Transverse colon (tissue), 4 donors: Measurements from ENCODE around the gene CCDC201. TPM values are rescaled to one million over a fixed set of nuclear protein-coding genes. Genes with fewer than 3 reads are reported as not detected.

ENCODE experiments used
- DNase-seq: peaks from one replicate; pipeline ENCODE4 v3.0.0-alpha.2; 2019
- H3K27ac ChIP-seq, 4 donors: fragments of 200-600 bp; sonication (generic); 2 replicates each; pipeline ENCODE4 v1.5.1; 2016 to 2018; ENCODE audit warnings: inconsistent platforms in 4 of 4
- H3K27me3 ChIP-seq: fragments of 200-600 bp; sonication (generic); 2 replicates; pipeline ENCODE4 v1.5.1; 2017; ENCODE audit warnings: inconsistent platforms
- H3K36me3 ChIP-seq, 4 donors: fragments of 200-600 bp; sonication (generic); 2 replicates each; pipeline ENCODE4 v1.5.1; 2017 to 2019; ENCODE audit warnings: inconsistent platforms in 4 of 4
- H3K4me1 ChIP-seq, 4 donors: fragments of 200-600 bp; sonication (generic); 2 replicates each; pipeline ENCODE4 v1.5.1; 2017 to 2020; ENCODE audit warnings: inconsistent platforms in 4 of 4
- H3K4me3 ChIP-seq, 4 donors: fragments of 200-600 bp; sonication (generic); 1 replicate in 1 of 4; 2 replicates in 3 of 4; pipeline versions ENCODE4 v1.5.1 to v1.6.1; 2017 to 2019; ENCODE audit warnings: inconsistent platforms in 4 of 4
- H3K9me3 ChIP-seq, 2 donors: fragments of 200-600 bp; sonication (generic); 2 replicates each; pipeline ENCODE4 v1.5.1; 2017 to 2019; ENCODE audit warnings: inconsistent platforms in 2 of 2
- EP300 ChIP-seq: sonication (generic); formaldehyde crosslinking; IDR thresholded peaks from one replicate; pipeline ENCODE4 v1.6.1; 2017; ENCODE audit warnings: antibody characterized with exemption, low read depth
- POLR2A ChIP-seq: fragments of 450-650 bp; IDR thresholded peaks from one replicate; pipeline ENCODE4 v1.6.1; 2016; ENCODE audit warnings: antibody characterized with exemption, mild to moderate bottlenecking, moderate library complexity
- POLR2AphosphoS5 ChIP-seq, 3 donors: sonication (generic); formaldehyde crosslinking; IDR thresholded peaks; one replicate each; pipeline ENCODE4 v1.6.1; 2016; ENCODE audit warnings: antibody characterized with exemption in 3 of 3
- WGBS, 2 donors: methylation state at CpG; one replicate each; pipeline ENCODE4 v1.1.5; 2018; ENCODE audit warnings: low coverage in 1 of 2; 5-methylcytosine and 5-hydroxymethylcytosine counted together
- in situ Hi-C, 4 donors: fragments of 200-750 bp; cut with MboI; loops; one replicate each; pipeline versions ENCODE4 v1.15.0 to v1.15.1; 2017; ENCODE audit warnings: low sequenced_read_pairs in 3 of 4, low pct_ligation_motif_present in 1 of 4, low pct_unique_long_range_greater_than_20kb in 1 of 4
- intact Hi-C: fragments of 100-400 bp; cut with DNase I; formaldehyde crosslinking; loops from one replicate; pipeline ENCODE4 v1.15.1; 2023; ENCODE audit warnings: low total_unique reads
- total RNA-seq, 4 donors: library from RNA; depleted of rRNA; stranded (reverse); fragments of >200 nt; gene quantifications; one replicate each; pipeline ENCODE4 v1.1.0, GENCODE V29; 2016
- TF ChIP-seq, protein P1 (sequence below), 5 experiments: fragments of 200-600 bp in 3 of 5; fragments of 450-650 bp in 2 of 5; sonication (generic) in 3 of 5; IDR thresholded peaks; 1 replicate in 2 of 5; 2 replicates in 3 of 5; pipeline ENCODE4 v1.5.1; 2016 to 2017; ENCODE audit warnings: antibody characterized with exemption in 5 of 5, inconsistent platforms in 3 of 5, mild to moderate bottlenecking in 2 of 5, moderate library complexity in 1 of 5

Gene CCDC201
- total RNA-seq, 4 donors from 2014 or later, result not detected

DNA sequence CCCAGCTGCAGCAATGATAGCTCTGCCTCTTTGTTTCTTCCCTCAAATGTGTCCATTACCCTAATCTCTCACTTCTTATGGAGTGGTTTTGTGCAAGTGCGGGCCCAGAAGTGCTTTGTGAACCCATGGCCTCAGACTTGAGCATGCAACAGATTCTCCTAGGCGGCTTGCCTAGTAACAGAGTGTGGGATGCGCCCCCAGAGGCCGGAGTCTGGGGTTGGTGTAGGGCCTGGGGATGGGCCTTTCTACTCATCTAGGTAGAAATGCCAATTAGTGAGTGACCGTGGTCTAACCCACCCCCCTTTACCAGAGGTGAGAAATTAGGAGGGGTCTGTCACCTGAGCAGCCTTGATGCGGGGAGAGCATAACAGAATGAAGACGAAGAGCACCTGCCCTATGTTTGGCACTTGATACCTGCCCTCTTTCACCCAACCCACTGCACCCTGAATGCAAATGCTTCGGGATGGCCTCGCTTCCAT, 8.4 kb upstream of the CCDC201 start:
- in situ Hi-C loops, result no loop called here
- DNase-seq, result no peak
- intact Hi-C loops, result no loop called here
- WGBS, 2 donors, result 86 to 92% methylated on average over 5 to 9 of the region's 9 CpGs
- H3K9me3 ChIP-seq, result no peaks in the 10 kb centered on the region
- peaks cover under 1% of the 10 kb centered on the region for H3K27me3 ChIP-seq
- H3K36me3 ChIP-seq, result no peaks in the 10 kb centered on the region
- TF ChIP-seq, protein P1, sequence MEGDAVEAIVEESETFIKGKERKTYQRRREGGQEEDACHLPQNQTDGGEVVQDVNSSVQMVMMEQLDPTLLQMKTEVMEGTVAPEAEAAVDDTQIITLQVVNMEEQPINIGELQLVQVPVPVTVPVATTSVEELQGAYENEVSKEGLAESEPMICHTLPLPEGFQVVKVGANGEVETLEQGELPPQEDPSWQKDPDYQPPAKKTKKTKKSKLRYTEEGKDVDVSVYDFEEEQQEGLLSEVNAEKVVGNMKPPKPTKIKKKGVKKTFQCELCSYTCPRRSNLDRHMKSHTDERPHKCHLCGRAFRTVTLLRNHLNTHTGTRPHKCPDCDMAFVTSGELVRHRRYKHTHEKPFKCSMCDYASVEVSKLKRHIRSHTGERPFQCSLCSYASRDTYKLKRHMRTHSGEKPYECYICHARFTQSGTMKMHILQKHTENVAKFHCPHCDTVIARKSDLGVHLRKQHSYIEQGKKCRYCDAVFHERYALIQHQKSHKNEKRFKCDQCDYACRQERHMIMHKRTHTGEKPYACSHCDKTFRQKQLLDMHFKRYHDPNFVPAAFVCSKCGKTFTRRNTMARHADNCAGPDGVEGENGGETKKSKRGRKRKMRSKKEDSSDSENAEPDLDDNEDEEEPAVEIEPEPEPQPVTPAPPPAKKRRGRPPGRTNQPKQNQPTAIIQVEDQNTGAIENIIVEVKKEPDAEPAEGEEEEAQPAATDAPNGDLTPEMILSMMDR (IDR thresholded peaks at IDR 0.05), result no peak
- TF ChIP-seq POLR2AphosphoS5 (IDR thresholded peaks at IDR 0.05), result no peak
- no peak for TF ChIP-seq POLR2A
- TF ChIP-seq EP300, result no peak
- no peaks in the 10 kb centered on the region for H3K4me1 ChIP-seq
- no peak overlapping the region for H3K27ac ChIP-seq
- no peak overlapping the region for H3K4me3 ChIP-seq

DNA sequence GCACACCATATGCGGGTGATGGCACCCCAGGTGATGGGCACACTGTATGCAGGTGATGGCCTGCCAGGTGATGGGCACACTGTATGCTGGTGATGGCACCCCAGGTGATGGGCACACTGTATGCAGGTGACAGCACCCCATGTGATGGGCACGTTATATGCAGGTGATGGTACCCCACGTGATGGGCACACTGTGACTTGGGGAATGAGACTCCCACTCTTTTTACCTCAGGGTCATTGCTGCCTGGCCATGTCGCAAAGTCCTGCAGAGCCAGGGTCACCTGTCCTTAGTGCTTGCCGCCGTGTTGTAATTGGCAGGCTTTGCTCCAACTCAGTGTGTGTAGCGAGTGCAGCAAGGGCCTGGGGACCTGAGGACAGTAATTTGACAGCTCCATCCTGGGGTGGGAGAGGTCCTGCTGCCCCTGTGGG, 7.6 kb upstream of the CCDC201 start:
- DNase-seq, result no peak
- H3K4me1 ChIP-seq, result no peaks in the 10 kb centered on the region
- H3K9me3 ChIP-seq, result no peaks in the 10 kb centered on the region
- no peak overlapping the region for H3K27ac ChIP-seq
- TF ChIP-seq POLR2AphosphoS5 (IDR thresholded peaks at IDR 0.05) (no peak), EP300 (no peak), POLR2A (no peak)
- 81% methylated on average over 7 of the region's 7 CpGs; no CpG with 5 or more reads in 1 of the 2 donors for WGBS, 2 donors
- intact Hi-C loops, result no loop called here
- H3K4me3 ChIP-seq, result no peak overlapping the region
- no peaks in the 10 kb centered on the region for H3K27me3 ChIP-seq
- in situ Hi-C loops, result no loop called here
- H3K36me3 ChIP-seq, result no peaks in the 10 kb centered on the region

DNA sequence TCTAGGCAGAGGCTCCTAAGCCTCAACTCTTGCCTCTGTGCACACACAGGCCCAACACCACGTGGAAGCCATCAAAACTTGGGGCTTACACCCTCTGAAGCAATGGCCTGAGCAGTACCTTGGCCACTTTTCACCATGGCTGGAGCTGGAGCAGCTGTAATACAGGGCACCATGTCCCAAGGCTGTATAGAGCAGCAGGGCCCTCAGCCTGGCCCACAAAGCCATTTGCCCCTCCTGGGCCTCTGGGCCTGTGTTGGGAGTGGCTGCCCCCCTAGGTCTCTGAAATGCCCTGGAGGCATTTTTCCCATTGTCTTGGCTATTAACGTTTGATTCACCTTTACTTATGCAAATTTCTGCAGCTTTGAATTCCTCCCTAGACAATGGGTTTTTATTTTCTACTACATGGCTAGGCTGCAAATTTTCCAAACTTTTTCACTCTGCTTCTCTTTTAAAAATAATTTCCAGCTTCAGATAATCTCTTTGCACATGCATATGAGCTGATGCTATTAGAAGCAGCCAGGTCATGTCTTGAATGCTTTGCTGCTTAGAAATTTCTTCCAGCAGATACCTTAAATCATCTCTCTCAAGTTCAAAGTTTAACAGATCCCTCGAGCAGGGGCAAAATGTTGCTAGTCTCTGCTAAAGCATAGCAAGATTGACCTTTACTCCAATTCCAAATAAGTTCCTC, 5.7 kb upstream of the CCDC201 start:
- no peaks in the 10 kb centered on the region for H3K27me3 ChIP-seq
- in situ Hi-C loops (no loop called here), intact Hi-C loops (no loop called here)
- DNase-seq, result no peak
- no peaks in the 10 kb centered on the region for H3K9me3 ChIP-seq
- no peaks in the 10 kb centered on the region for H3K4me1 ChIP-seq
- no peaks in the 10 kb centered on the region for H3K36me3 ChIP-seq
- WGBS, 2 donors, result 30 to 31% methylated on average over 2 to 3 of the region's 3 CpGs
- H3K27ac ChIP-seq, result no peak overlapping the region
- no peak for TF ChIP-seq EP300
- no peak for TF ChIP-seq POLR2A
- TF ChIP-seq POLR2AphosphoS5 (IDR thresholded peaks at IDR 0.05), result no peak
- TF ChIP-seq, protein P1 (IDR thresholded peaks at IDR 0.05), result no peak
- no peak overlapping the region for H3K4me3 ChIP-seq

DNA sequence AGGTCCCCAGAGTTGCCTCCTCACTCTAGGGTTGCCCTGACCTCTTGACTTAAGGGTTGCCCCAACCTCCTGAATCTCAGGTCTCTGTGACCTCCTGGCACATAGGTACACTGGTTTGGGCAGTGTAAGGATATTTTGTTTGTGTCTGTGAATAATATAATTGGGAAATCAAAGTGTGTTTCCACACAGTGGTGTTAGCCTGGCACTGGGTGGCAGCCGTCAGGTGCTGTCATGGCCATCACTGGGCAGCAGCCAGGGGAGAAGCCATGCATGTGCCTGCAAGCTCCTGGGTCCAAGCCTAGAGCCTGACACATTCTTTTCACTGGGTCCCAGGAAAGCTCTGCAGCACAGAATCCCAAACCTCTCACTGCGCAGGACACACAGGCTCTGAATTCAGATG, 3.6 kb upstream of the CCDC201 start:
- H3K4me3 ChIP-seq, result no peak overlapping the region
- H3K9me3 ChIP-seq, result no peaks in the 10 kb centered on the region
- no peaks in the 10 kb centered on the region for H3K36me3 ChIP-seq
- WGBS, 2 donors, result 90% methylated on average over 2 of the region's 2 CpGs; no CpG with 5 or more reads in 1 of the 2 donors
- TF ChIP-seq EP300, result no peak
- no peak for TF ChIP-seq POLR2A
- no peak for TF ChIP-seq POLR2AphosphoS5 (IDR thresholded peaks at IDR 0.05)
- TF ChIP-seq, protein P1 (IDR thresholded peaks at IDR 0.05), result no peak
- no peaks in the 10 kb centered on the region for H3K4me1 ChIP-seq
- intact Hi-C loops (no loop called here), in situ Hi-C loops (no loop called here)
- no peaks in the 10 kb centered on the region for H3K27me3 ChIP-seq
- no peak overlapping the region for H3K27ac ChIP-seq
- DNase-seq, result no peak
